ENCODE results near the gene RPS6KA2. TPM values are rescaled to one million over a fixed set of nuclear protein-coding genes. Genes with fewer than 3 reads are reported as not detected.

RPS6KA2 gene
- total RNA-seq, 1 experiment from 2014 or later = 12.3 TPM

DNA sequence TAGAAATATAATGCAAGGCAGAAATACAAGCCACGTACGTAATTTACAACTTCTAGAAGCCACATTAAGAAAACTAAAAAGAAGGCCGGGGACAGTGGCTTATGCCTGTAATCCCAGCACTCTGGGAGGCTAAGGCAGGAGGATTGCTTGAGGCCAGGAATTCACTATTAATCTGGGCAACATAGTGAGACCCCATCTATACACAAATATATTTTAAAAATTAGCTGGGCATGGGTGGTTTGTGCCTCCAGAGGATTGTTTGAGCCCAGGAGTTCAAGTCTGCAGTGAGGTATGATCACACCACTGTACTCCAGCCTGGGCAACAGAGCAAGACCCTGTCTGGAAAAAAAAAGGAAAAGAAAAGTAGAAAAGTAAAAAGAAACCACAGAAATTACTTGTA, 256.6 kb downstream of the RPS6KA2 start:
- Histone ChIP-seq H3K9me3 (ENCODE audit: control insufficient read depth, low read depth, low read length) (no peaks in the 10 kb centered on the region), H3K23me2 (ENCODE audit: insufficient read length, low read depth, low read length, poor library complexity, severe bottlenecking) (peaks cover 4% of the 10 kb centered on the region), H4K8ac (replicated peaks; ENCODE audit: insufficient read length, low read depth, low read length) (no peak overlapping the region), H3K18ac (ENCODE audit: insufficient read length, low read depth, low read length) (no peak overlapping the region), H2BK20ac (ENCODE audit: low read depth, low read length, poor library complexity, severe bottlenecking) (no peak overlapping the region), H4K5ac (ENCODE audit: insufficient read length, low read depth, low read length) (no peak overlapping the region), H3K79me2 (ENCODE audit: insufficient read depth, low read length) (no peaks in the 10 kb centered on the region), H2AFZ (ENCODE audit: low read length) (no peak overlapping the region), H3K27me3 (ENCODE audit: insufficient read depth, low read length) (no peaks in the 10 kb centered on the region), H3T11ph (ENCODE audit: low read length) (no peak overlapping the region), H2BK15ac (ENCODE audit: low read depth, low read length) (no peak overlapping the region), H2BK12ac (ENCODE audit: insufficient read length, low read depth, low read length) (no peak overlapping the region), H3K27ac (ENCODE audit: insufficient read length, low read depth, low read length) (no peak overlapping the region), H4K91ac (ENCODE audit: insufficient read length, low read depth, low read length) (no peak overlapping the region), H2BK120ac (ENCODE audit: low read depth, low read length, poor library complexity, severe bottlenecking) (no peak overlapping the region), H3K4ac (ENCODE audit: low read depth, low read length) (no peak overlapping the region), H3K79me1 (ENCODE audit: insufficient read depth, low read depth, low read length, poor library complexity, severe bottlenecking) (no peaks in the 10 kb centered on the region), H3K56ac (ENCODE audit: insufficient read length, low read depth, low read length) (no peak overlapping the region), H3K4me2 (ENCODE audit: insufficient read depth, insufficient read length, low read length) (no peak overlapping the region), H2AK5ac (ENCODE audit: insufficient read length, low read length) (no peak overlapping the region), H3K9ac (ENCODE audit: extremely low read depth, insufficient read length, low read length) (no peak overlapping the region), H3K14ac (ENCODE audit: insufficient read depth, low read length) (no peak overlapping the region), H3K4me1 (ENCODE audit: insufficient read depth, low read length) (peaks cover 4% of the 10 kb centered on the region; the same call in 1 of the 2 replicates), H3K23ac (ENCODE audit: insufficient read length, low read depth, low read length) (no peak overlapping the region), H2BK5ac (ENCODE audit: insufficient read length, low read length) (no peak overlapping the region), H4K20me1 (ENCODE audit: control insufficient read depth, insufficient read depth, insufficient read length) (no peaks in the 10 kb centered on the region)
- WGBS (ENCODE audit: extremely low coverage, insufficient read length, low lambda C conversion rate) = no CpG with 5 or more reads among the region's 3 CpGs
- Mint-ChIP-seq H3K4me1 (peaks cover 25 to 41% of the 10 kb centered on the region in 2 experiments), H3K4me3 (no peak overlapping the region), H3K27ac (no peak overlapping the region), H3K36me3 (ENCODE audit: insufficient read depth in 1 of 3, low read depth in 3 of 3) (peaks cover 0 to 3% (median 2%) of the 10 kb centered on the region in 3 experiments; a peak in 1 of 7 replicates), H3K27me3 (ENCODE audit: low read depth) (no peaks in the 10 kb centered on the region), H3K9me3 (no peaks in the 10 kb centered on the region)
- DNase-seq = no peak
- TF ChIP-seq, protein P1, sequence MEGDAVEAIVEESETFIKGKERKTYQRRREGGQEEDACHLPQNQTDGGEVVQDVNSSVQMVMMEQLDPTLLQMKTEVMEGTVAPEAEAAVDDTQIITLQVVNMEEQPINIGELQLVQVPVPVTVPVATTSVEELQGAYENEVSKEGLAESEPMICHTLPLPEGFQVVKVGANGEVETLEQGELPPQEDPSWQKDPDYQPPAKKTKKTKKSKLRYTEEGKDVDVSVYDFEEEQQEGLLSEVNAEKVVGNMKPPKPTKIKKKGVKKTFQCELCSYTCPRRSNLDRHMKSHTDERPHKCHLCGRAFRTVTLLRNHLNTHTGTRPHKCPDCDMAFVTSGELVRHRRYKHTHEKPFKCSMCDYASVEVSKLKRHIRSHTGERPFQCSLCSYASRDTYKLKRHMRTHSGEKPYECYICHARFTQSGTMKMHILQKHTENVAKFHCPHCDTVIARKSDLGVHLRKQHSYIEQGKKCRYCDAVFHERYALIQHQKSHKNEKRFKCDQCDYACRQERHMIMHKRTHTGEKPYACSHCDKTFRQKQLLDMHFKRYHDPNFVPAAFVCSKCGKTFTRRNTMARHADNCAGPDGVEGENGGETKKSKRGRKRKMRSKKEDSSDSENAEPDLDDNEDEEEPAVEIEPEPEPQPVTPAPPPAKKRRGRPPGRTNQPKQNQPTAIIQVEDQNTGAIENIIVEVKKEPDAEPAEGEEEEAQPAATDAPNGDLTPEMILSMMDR (conservative IDR thresholded peaks at IDR 0.05) = no peak
